Motor neuron (in vitro differentiated cells): ENCODE data around the gene AFG3L2. TPM values are rescaled to one million over a fixed set of nuclear protein-coding genes. Genes with fewer than 3 reads are reported as not detected.
A peak's percentile ranks its signal among the peaks of the same experiment; 100 is the strongest.
"Not testable (repeated sequence)": the region's sequence is repeated elsewhere in the genome, so short reads cannot be mapped to it uniquely, and the experiment has no call there.

Source experiments
- ATAC-seq, 8 experiments: fragments of 200-7000 bp; cut with Tn5 transposase; replicated peaks in 6 of 8; 2 replicates each; pipeline ENCODE4 v1.8.0; 2021; ENCODE audit warnings: mild to moderate bottlenecking in 8 of 8, moderate library complexity in 8 of 8
- H3K27ac ChIP-seq, 2 donors: fragments of 250-450 bp; sonication (Bioruptor Pico); 2 replicates each; pipeline ENCODE4 v1.9.0; 2021; ENCODE audit warnings: antibody characterized with exemption in 2 of 2, mild to moderate bottlenecking in 2 of 2, moderate library complexity in 1 of 2
- H3K4me1 ChIP-seq, 2 donors: fragments of 250-450 bp; sonication (Bioruptor Pico); replicated peaks in 1 of 2; 2 replicates each; pipeline ENCODE4 v1.6.1; 2021; ENCODE audit warnings: antibody characterized with exemption in 2 of 2, mild to moderate bottlenecking in 2 of 2, moderate library complexity in 1 of 2
- H3K4me3 ChIP-seq, 5 donors: fragments of 250-450 bp; sonication (Bioruptor Pico); 2 replicates each; pipeline ENCODE4 v1.9.0; 2021; ENCODE audit warnings: antibody characterized with exemption in 5 of 5, mild to moderate bottlenecking in 5 of 5, moderate library complexity in 4 of 5
- WGBS, 10 experiments: fragments of 450-650 bp; shearing (Covaris generic); methylation state at CpG; one replicate each; pipeline ENCODE4 v1.0.0; 2022; 5-methylcytosine and 5-hydroxymethylcytosine counted together
- in situ Hi-C, 9 experiments: fragments of 400-800 bp; cut with MboI; loops; one replicate each; pipeline ENCODE4 v1.15.0; 2021; ENCODE audit warnings: low sequenced_read_pairs in 9 of 9, low pct_unique_long_range_greater_than_20kb in 2 of 9; ENCODE audit not compliant: unreplicated experiment in 9 of 9
- total RNA-seq, 8 experiments: library from RNA; unstranded; fragments of 300-600 nt; gene quantifications; 2 replicates each; pipeline versions ENCODE4 v1.2.3 to v1.2.4, GENCODE V29; 2022

Gene AFG3L2
- 10 to 100 TPM; 27.1 to 83.7 (median 40.9) TPM for total RNA-seq

GRCh38 chr18:12376754-12377555 lies at the start of gene AFG3L2:
AFG3L2 (minus strand) TSS chr18:12377227; CDS start chr18:12377082, 145 bp downstream.
- H3K4me3 ChIP-seq: peak within 1 kb of the TSS; percentile 56 to 76 (median 61)
- WGBS, 10 experiments: no CpG with 5 or more reads among the region's 100 CpGs
- in situ Hi-C loops: loop anchor here in 6 of 9 experiments (25.0 kb wide), 1 partner anchor 285 kb away; the partner anchor contains the start of gene SPIRE1 (in 6 of the 6)
- H3K4me1 ChIP-seq: peaks cover 6 to 15% of the 10 kb centered on the region in 2 donors
- peak within 1 kb of the TSS; percentile 90 to 97 for H3K27ac ChIP-seq
- peak; percentile 78 to 89 (median 86) for ATAC-seq

- H3K27ac ChIP-seq: no peak overlapping the region
- in situ Hi-C loops: loop anchor here in 1 of 9 experiments (25.0 kb wide), 1 partner anchor 513 kb away; the partner anchor contains the start of gene SEH1L
- H3K4me3 ChIP-seq: no peak overlapping the region
- H3K4me1 ChIP-seq: peaks cover 6 to 9% of the 10 kb centered on the region in 2 donors
- no peak for ATAC-seq
- WGBS, 10 experiments: 71 to 100% (median 91%) methylated on average over 1 to 4 of the region's 4 CpGs; no CpG with 5 or more reads in 2 of the 10 experiments
Measured at GRCh38 chr18:12424252-12424651, 47.2 kb upstream of the AFG3L2 start.

GRCh38 chr18:12423820-12424219 lies 46.8 kb upstream of the AFG3L2 start:
- H3K4me3 ChIP-seq: no peak overlapping the region

GRCh38 chr18:12423393-12423792 lies 46.4 kb upstream of the AFG3L2 start:
- H3K4me1 ChIP-seq: peaks cover 6 to 9% of the 10 kb centered on the region in 2 donors
- WGBS, 10 experiments: 90 to 100% (median 94%) methylated on average over 1 to 5 of the region's 10 CpGs; no CpG with 5 or more reads in 6 of the 10 experiments
- in situ Hi-C loops: loop anchor here in 1 of 9 experiments (25.0 kb wide), 1 partner anchor 514 kb away; the partner anchor contains the start of gene SEH1L
- H3K27ac ChIP-seq: no peak overlapping the region
- H3K4me3 ChIP-seq: no peak overlapping the region
- no peak for ATAC-seq

More at GRCh38 chr18:12423820-12424219, 46.8 kb upstream of the AFG3L2 start:
- 81 to 100% (median 83%) methylated on average over 1 to 5 of the region's 5 CpGs; no CpG with 5 or more reads in 6 of the 10 experiments for WGBS, 10 experiments
- Histone ChIP-seq H3K4me1 (peaks cover 6 to 9% of the 10 kb centered on the region in 2 donors), H3K27ac (no peak overlapping the region)
- ATAC-seq: no peak
- in situ Hi-C loops: loop anchor here in 1 of 9 experiments (25.0 kb wide), 1 partner anchor 513 kb away; the partner anchor contains the start of gene SEH1L

GRCh38 chr18:12422936-12423335 lies 45.9 kb upstream of the AFG3L2 start:
- 70 to 100% (median 87%) methylated on average over 2 to 4 of the region's 9 CpGs; no CpG with 5 or more reads in 4 of the 10 experiments for WGBS, 10 experiments
- no peak overlapping the region for H3K27ac ChIP-seq
- no peak overlapping the region for H3K4me3 ChIP-seq
- peak in 1 of 8 experiments; percentile 21 for ATAC-seq
- peaks cover 6 to 9% of the 10 kb centered on the region in 2 donors for H3K4me1 ChIP-seq
- in situ Hi-C loops: loop anchor here in 1 of 9 experiments (25.0 kb wide), 1 partner anchor 514 kb away; the partner anchor contains the start of gene SEH1L

GRCh38 chr18:12421732-12422131 lies 44.7 kb upstream of the AFG3L2 start:
- H3K4me3 ChIP-seq: no peak overlapping the region
- H3K27ac ChIP-seq: no peak overlapping the region
- ATAC-seq: no peak
- in situ Hi-C loops: loop anchor here in 1 of 9 experiments (25.0 kb wide), 1 partner anchor 516 kb away; the partner anchor contains the start of gene SEH1L
- H3K4me1 ChIP-seq: peaks cover 6 to 9% of the 10 kb centered on the region in 2 donors
- 30 to 100% (median 72%) methylated on average over 1 to 2 of the region's 5 CpGs; no CpG with 5 or more reads in 4 of the 10 experiments for WGBS, 10 experiments

GRCh38 chr18:12420821-12421421 lies 43.9 kb upstream of the AFG3L2 start:
- H3K27ac ChIP-seq: peak overlapping the region; percentile 12 to 59
- peak in 7 of 8 experiments; percentile 5 to 74 (median 68) for ATAC-seq
- 7 to 83% (median 62%) methylated on average over 3 to 7 of the region's 27 CpGs; no CpG with 5 or more reads in 3 of the 10 experiments for WGBS, 10 experiments
- peaks cover 7 to 9% of the 10 kb centered on the region in 2 donors for H3K4me1 ChIP-seq
- in situ Hi-C loops: loop anchor here in 1 of 9 experiments (25.0 kb wide), 1 partner anchor 516 kb away; the partner anchor contains the start of gene SEH1L
- peak overlapping the region in 3 of 5 donors; percentile 7 to 19 (median 18) for H3K4me3 ChIP-seq

- Histone ChIP-seq H3K4me1 (peaks cover 13 to 14% of the 10 kb centered on the region in 2 donors), H3K4me3 (no peak overlapping the region), H3K27ac (no peak overlapping the region)
- 42 to 100% (median 50%) methylated on average over 1 to 4 of the region's 4 CpGs; no CpG with 5 or more reads in 3 of the 10 experiments for WGBS, 10 experiments
- ATAC-seq: no peak
- in situ Hi-C loops: loop anchor here in 1 of 9 experiments (25.0 kb wide), 1 partner anchor 520 kb away; the partner anchor contains the start of gene SEH1L
Measured at GRCh38 chr18:12417687-12418086, 40.7 kb upstream of the AFG3L2 start.

- 50 to 100% (median 87%) methylated on average over 1 to 5 of the region's 5 CpGs for WGBS, 10 experiments
- peaks cover 11 to 12% of the 10 kb centered on the region in 2 donors for H3K4me1 ChIP-seq
- ATAC-seq: no peak
- in situ Hi-C loops: loop anchor here in 1 of 9 experiments (25.0 kb wide), 1 partner anchor 521 kb away; the partner anchor contains the start of gene SEH1L
- no peak overlapping the region for H3K4me3 ChIP-seq
- H3K27ac ChIP-seq: peak overlapping the region in 1 of 2 donors; percentile 17
Measured at GRCh38 chr18:12416098-12416729, 39.2 kb upstream of the AFG3L2 start.

GRCh38 chr18:12411456-12411855 lies 34.4 kb upstream of the AFG3L2 start:
- peaks cover 22 to 24% of the 10 kb centered on the region in 2 donors for H3K4me1 ChIP-seq
- in situ Hi-C loops: loop anchor here in 1 of 9 experiments (25.0 kb wide), 1 partner anchor 526 kb away; the partner anchor contains the start of gene SEH1L
- no peak overlapping the region for H3K27ac ChIP-seq
- H3K4me3 ChIP-seq: no peak overlapping the region
- 80 to 100% (median 87%) methylated on average over 1 to 2 of the region's 3 CpGs; no CpG with 5 or more reads in 6 of the 10 experiments for WGBS, 10 experiments
- no peak for ATAC-seq

- H3K4me3 ChIP-seq, ATAC-seq, H3K27ac ChIP-seq: not testable (repeated sequence)
- in situ Hi-C loops: loop anchor here in 1 of 9 experiments (25.0 kb wide), 1 partner anchor 527 kb away; the partner anchor contains the start of gene SEH1L
- WGBS, 10 experiments: 78 to 100% (median 99%) methylated on average over 1 to 7 of the region's 9 CpGs
- peaks cover 19 to 24% of the 10 kb centered on the region in 2 donors for H3K4me1 ChIP-seq
Measured at GRCh38 chr18:12410747-12411146, 33.7 kb upstream of the AFG3L2 start.

GRCh38 chr18:12410081-12410481 lies 33.1 kb upstream of the AFG3L2 start:
- no peak overlapping the region for H3K4me3 ChIP-seq
- ATAC-seq: no peak
- H3K4me1 ChIP-seq: peaks cover 15 to 24% of the 10 kb centered on the region in 2 donors
- H3K27ac ChIP-seq: no peak overlapping the region
- 28 to 96% (median 82%) methylated on average over 2 to 9 of the region's 9 CpGs; no CpG with 5 or more reads in 1 of the 10 experiments for WGBS, 10 experiments
- in situ Hi-C loops: loop anchor here in 1 of 9 experiments (25.0 kb wide), 1 partner anchor 527 kb away; the partner anchor contains the start of gene SEH1L
